GM20000 (cell line): ENCODE measurements around the gene PLA2G2E.

Experiments
- DNase-seq: peaks from one replicate; pipeline ENCODE4 v3.0.0; 2012; ENCODE audit warnings: low spot score
- CTCF ChIP-seq: IDR thresholded peaks from 2 replicates; pipeline ENCODE4 v1.5.1; 2012; ENCODE audit warnings: mild to moderate bottlenecking, control low read depth; ENCODE audit errors: extremely low read depth, missing control alignments

The PLA2G2E gene

GRCh38 chr1:19901653-19902052, 21.8 kb downstream of the PLA2G2E start:
- DNase-seq, result no peak
- no peak for TF ChIP-seq CTCF

- no peak for DNase-seq
- no peak for TF ChIP-seq CTCF
Observed at GRCh38 chr1:19894218-19894617, 29.2 kb downstream of the PLA2G2E start.

GRCh38 chr1:19893687-19894086, 29.7 kb downstream of the PLA2G2E start:
- no peak for DNase-seq
- TF ChIP-seq CTCF, result no peak

GRCh38 chr1:19892628-19893168, 30.7 kb downstream of the PLA2G2E start:
- DNase-seq, result no peak
- no peak for TF ChIP-seq CTCF

- no peak for DNase-seq
- TF ChIP-seq CTCF, result no peak
Observed at GRCh38 chr1:19892129-19892528, 31.3 kb downstream of the PLA2G2E start.

- no peak for DNase-seq
- TF ChIP-seq CTCF, result no peak
Observed at GRCh38 chr1:19889656-19890055, 33.8 kb downstream of the PLA2G2E start.

- DNase-seq, result no peak
- TF ChIP-seq CTCF, result no peak
Observed at GRCh38 chr1:19888112-19888511, 35.3 kb downstream of the PLA2G2E start.
